GM19372 (cell line): ENCODE data around the gene TRPT1.

Experiments
- ATAC-seq: cut with Tn5 transposase; IDR thresholded peaks from one replicate; pipeline ENCODE4 v1.9.1; 2021; ENCODE audit warnings: mild to moderate bottlenecking, low read depth, moderate library complexity; ENCODE audit not compliant: unreplicated experiment

The TRPT1 gene

DNA sequence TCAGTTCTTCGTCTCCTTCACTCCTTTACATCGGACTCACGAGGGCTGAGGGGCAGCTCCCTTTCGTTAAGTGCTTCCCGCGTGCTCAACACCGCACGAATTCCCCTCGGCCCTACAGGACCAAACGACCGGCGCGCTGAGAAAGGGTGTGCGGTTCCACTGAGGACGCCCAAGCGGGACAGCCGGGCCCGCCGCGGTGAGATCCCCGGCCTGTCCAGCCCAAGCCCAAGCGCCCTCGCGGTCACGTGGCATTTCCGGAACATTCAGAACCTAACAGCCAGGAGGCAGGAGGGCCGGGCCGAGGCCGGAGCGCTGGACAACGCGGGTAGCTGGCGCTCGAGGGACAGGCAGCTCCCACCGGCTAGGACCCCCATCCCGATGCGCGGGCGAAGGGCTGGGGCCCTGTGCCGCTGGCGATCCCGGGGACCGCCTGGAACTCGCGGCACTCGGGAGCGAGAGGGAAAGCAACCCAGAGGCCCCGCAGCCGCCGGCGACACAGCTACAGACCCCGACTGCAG is 40.8 kb downstream of the TRPT1 start:
- peak; percentile 12 for ATAC-seq

GRCh38 chr11:64183890-64184289 is 42.1 kb downstream of the TRPT1 start:
- ATAC-seq, result no peak

DNA sequence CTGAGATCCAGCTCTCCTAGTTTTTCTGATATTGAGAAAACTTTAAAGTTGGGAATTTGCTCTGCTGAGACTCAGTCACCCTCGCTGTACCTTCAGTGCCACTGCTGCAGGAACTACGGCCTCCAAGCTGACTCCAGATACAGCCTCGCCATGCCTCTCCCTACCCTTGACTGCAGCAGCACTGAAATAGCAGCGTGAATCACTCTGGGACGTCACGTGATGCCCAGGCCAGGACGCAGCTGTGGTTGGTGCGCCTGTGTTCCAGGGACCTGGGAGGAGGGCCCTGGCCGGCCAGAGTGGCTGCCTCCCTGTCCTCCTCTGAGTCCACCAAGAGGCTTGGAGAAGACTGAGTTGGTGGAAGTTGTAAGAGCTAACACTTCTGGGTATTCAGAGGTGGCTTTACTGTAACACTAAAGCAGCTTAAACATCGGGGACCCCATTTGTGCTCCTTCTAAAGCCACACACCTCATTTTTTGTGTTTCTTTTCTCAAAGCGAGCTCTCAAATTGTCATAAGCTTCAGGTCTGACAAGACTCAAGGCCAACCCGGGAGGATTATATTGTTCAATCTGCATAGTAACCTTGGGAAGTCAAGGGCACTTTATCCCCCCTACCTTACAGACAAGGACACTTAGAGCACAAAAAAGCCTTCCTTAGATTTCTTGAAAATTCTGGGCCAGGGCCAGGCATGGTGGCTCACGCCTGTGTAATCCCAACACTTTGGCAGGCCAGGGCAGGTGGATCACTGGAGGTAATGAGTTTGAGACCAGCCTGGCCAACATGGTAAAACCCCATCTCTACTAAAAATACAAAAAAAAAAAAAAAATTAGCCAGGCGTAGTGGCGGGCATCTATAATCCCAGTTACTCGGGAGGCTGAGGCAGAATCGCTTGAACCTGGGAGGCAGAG is 44.2 kb downstream of the TRPT1 start:
- ATAC-seq, result no peak

GRCh38 chr11:64180891-64181290 is 45.1 kb downstream of the TRPT1 start:
- ATAC-seq, result no peak

DNA sequence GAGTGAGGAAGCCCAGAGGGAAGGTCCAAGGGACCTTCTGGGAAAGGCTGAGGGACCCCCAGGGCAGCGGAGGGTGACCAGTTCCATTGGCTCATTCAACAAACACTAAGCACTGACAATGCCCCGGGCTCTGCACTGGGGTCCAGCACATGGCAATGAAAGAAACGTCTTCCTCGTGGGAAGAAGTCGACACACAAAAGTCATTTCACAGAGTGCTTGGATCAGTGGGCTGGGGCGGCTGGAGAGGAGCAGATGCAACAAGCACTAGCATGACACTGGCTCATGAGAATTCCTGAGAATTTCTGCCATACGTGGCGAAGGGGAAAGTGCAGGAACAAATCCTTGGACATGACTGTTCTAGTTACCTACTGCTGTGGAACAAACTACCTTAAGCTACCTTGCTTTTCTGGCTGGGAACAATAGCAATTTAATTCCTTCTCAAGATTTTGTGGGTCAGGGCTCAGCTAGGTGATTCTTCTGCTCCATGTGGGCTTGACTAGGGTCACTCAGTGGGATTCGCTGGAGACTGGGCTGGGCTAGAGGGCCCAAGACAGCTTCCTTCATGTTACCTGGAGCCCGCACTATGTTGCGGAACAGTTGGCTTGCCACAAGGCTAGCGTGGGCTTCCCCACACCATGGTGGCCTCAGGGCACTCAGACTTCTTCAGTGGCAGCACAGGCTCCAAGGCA is 46.9 kb downstream of the TRPT1 start:
- ATAC-seq, result no peak

- ATAC-seq, result no peak
These were observed 47.8 kb downstream of the TRPT1 start for GRCh38 chr11:64178203-64178602.

GRCh38 chr11:64176751-64177150 is 49.2 kb downstream of the TRPT1 start:
- no peak for ATAC-seq
